Fibroblast of skin of right quadriceps (primary cell): ENCODE measurements around the gene SNX1.
"Not testable (repeated sequence)": the region's sequence is repeated elsewhere in the genome, so short reads cannot be mapped to it uniquely, and the experiment has no call there.

Experiments
- DNase-seq: peaks from one replicate; pipeline ENCODE4 v3.0.0-alpha.2; 2013

The SNX1 gene, protein sequence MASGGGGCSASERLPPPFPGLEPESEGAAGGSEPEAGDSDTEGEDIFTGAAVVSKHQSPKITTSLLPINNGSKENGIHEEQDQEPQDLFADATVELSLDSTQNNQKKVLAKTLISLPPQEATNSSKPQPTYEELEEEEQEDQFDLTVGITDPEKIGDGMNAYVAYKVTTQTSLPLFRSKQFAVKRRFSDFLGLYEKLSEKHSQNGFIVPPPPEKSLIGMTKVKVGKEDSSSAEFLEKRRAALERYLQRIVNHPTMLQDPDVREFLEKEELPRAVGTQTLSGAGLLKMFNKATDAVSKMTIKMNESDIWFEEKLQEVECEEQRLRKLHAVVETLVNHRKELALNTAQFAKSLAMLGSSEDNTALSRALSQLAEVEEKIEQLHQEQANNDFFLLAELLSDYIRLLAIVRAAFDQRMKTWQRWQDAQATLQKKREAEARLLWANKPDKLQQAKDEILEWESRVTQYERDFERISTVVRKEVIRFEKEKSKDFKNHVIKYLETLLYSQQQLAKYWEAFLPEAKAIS

GRCh38 chr15:64095795-64096667, at the start of gene SNX1:
Gene SNX1 (plus strand): TSS chr15:64095982. CDS start chr15:64096014, 32 bp downstream.
- peak; percentile 94 for DNase-seq

GRCh38 chr15:64046421-64047153, 49.2 kb upstream of the SNX1 start, which contains the start of gene DAPK2:
Gene DAPK2 (minus strand): TSS chr15:64046485. CDS start chr15:64040261, 6,224 bp downstream.
- DNase-seq, result peak; percentile 65

- no peak for DNase-seq
Observed at GRCh38 chr15:64048781-64049460, 46.9 kb upstream of the SNX1 start.

DNA sequence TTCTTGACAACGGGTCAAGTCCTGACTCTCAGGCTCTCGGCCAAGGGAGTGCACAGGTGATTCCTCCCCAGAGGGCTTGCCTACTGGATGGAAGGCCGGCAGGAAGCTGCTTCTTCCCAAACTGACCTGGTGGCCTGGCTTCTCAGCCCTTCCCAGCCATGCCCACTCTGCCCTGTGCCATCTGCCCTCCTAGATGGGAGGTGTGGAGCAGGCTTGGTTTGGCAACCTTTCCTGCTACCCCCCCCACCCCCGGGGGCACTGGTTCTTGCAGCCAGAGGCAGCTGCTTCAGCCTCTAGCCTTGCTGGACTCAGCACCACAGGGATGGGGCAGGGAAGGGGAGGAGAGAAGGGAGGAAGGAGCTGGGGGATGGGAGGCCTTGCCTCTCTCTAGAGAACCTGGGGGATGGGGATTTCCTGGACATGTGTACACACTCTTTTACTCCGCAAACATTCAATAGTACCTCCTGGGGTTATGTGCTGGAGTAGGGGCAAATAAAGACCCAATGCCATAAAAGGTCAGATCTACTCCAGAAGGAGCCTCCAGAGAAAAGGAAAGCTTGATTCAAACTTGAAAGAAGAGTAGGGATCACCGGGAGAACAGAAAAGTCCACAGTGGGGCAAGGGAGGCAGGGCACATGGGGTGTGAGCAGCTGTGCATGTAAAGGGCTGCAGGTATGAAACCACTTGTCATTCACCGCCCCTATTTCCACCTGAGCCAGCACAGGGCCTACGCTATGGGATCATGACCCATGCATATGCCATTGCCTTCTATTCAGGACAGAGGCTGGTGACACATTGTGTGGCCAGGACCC, 45.3 kb upstream of the SNX1 start:
- DNase-seq, result no peak

DNA sequence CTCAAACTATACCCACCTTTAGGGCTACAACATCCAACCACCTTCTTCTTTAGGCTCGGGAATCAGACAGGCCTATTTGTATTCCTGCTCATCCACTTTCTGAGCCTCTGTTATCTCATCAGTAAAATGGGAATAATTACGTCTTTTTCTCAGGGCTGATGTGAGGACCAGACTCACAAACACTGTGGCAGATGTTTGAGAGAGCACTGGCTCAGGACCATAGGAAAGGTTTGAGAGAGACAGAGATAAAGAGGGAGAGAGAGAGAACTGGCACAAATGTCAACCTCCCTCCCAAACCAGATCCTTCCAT, 44.7 kb upstream of the SNX1 start:
- DNase-seq, result no peak

- DNase-seq, result no peak
Observed at GRCh38 chr15:64051407-64052259, 44.1 kb upstream of the SNX1 start.

DNA sequence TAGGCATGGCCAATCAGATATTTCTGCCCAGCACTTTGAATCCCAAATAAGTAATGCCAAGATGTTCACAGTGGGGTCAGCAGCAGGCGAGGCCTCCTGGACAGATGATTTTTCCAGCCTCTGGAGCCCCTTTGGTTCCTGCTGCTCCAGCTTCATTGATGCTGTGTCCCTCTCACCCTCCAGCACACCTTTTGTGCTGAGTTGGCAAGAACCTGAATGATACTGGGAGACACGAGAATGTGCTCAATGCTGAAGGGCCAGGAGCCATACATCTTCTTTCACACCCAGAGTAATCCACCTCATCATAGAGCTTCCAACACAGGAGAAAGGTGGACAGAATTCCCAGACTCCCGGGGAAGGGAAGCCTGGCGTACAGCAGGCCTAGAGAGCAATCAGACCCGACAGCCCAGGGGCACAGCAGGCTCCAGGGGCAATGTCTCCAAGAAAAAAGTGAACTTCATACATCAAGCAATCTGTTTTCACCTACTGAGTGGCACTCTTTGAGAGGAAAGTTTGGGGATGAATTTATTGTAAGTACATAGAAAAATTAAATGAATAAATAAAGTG, 42.8 kb upstream of the SNX1 start:
- DNase-seq, result no peak

- DNase-seq, result not testable (repeated sequence)
Observed at GRCh38 chr15:64053674-64054073, 42.1 kb upstream of the SNX1 start.

GRCh38 chr15:64058279-64058678, 37.5 kb upstream of the SNX1 start:
- peak; percentile 11 for DNase-seq

GRCh38 chr15:64059104-64059503, 36.7 kb upstream of the SNX1 start:
- DNase-seq, result not testable (repeated sequence)

DNA sequence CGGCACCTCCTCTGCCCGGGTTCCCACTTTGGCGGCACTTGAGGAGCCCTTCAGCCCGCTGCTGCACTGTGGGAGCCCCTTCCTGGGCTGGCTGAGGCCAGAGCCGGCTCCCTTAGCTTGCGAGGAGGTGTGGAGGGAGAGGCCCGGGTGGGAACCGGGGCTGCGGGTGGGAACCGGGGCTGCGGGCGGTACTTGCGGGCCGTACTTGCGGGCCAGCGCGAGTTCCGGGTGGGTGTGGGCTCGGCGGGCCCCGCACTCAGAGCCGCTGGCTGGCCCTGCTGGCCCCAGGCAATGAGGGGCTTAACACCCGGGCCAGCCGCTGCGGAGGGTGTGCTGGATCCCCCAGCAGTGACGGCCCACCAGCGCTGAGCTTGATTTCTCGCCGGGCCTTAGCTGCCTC, 35.1 kb upstream of the SNX1 start:
- no peak for DNase-seq

DNA sequence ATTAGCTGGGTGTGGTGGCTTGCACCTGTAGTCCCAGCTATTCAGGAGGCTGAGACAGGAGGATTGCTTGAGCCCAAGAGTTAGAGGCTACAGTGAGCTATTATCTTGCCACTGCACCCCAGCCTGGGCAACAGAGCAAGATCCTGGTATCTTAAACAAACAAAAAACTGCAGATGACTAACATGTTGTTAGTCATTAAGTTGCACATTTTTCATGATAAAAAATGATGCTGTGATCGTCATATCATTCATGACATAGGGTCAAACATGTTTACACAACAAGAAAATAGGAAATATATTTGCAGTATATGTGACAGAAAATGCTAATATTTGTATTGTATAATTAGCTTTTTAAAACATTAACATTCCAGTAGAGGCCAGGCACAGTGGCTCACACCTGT, 29.3 kb upstream of the SNX1 start:
- no peak for DNase-seq

- DNase-seq, result peak; percentile 58
Observed at GRCh38 chr15:64067564-64068030, 28.2 kb upstream of the SNX1 start.

- DNase-seq, result no peak
Observed at GRCh38 chr15:64068133-64068532, 27.6 kb upstream of the SNX1 start.

- DNase-seq, result no peak
Observed at GRCh38 chr15:64070106-64070505, 25.7 kb upstream of the SNX1 start.

GRCh38 chr15:64070965-64071851, 24.6 kb upstream of the SNX1 start:
- DNase-seq, result peak; percentile 55

GRCh38 chr15:64071931-64072765, 23.6 kb upstream of the SNX1 start:
- no peak for DNase-seq

- DNase-seq, result no peak
Observed at GRCh38 chr15:64072812-64073211, 23.0 kb upstream of the SNX1 start.
